Astrocyte of the hippocampus (primary cell): ENCODE measurements around the gene MCEE.
"Not testable (repeated sequence)": the region's sequence is repeated elsewhere in the genome, so short reads cannot be mapped to it uniquely, and the experiment has no call there.

Source experiments
- DNase-seq: peaks from one replicate; pipeline ENCODE4 v3.0.0; 2011; ENCODE audit warnings: low read depth, low spot score

The MCEE gene

DNA sequence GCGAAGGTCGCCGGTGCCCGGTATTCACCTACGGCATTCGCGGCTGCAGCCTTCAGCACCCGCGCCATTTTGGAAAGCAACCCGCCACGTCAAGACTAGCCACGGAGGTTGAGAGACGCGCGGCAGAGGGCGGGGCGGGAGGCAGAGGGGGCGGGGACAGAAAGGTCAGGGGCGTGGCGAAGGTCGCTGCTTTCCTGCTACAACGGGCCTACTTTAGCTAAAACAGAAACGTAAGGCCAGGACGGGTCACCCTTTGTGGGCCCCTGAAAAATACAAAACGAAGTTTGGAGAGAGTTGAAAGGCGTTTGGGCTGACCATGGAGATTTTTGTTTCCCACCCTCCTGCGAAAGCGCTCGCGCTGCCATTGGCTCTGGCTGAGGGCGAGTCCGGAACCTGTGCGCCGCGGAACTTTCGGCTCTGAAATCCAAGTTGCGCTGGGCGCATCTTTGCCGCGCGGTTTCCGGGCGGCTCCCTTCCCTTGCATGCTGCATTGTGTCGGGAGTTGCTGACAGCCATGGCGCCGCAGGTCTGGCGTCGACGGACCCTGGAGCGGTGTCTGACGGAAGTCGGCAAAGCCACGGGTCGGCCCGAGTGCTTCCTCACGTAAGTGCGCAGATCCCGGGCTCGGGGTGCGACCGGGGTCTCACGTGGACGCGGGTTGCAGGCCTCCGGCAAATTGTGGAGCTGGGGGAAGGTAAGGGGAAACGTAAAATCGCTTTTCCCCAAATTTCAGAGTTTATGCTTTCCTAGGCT, at the start of gene MCEE, which contains the start of gene MPHOSPH10:
Gene MCEE, minus strand, starts transcription at position 78 of the 753 bp plus-strand sequence. Its CDS starts 10 bp downstream, at position 68.
Gene MPHOSPH10, plus strand, starts transcription at position 483 of the 753 bp plus-strand sequence. Its CDS starts 32 bp downstream, at position 515.
- DNase-seq, result peak; percentile 96

GRCh38 chr2:71178836-71179235, 48.8 kb upstream of the MCEE start:
- not testable (repeated sequence) for DNase-seq

- no peak for DNase-seq
Observed at GRCh38 chr2:71174207-71174606, 44.2 kb upstream of the MCEE start.

DNA sequence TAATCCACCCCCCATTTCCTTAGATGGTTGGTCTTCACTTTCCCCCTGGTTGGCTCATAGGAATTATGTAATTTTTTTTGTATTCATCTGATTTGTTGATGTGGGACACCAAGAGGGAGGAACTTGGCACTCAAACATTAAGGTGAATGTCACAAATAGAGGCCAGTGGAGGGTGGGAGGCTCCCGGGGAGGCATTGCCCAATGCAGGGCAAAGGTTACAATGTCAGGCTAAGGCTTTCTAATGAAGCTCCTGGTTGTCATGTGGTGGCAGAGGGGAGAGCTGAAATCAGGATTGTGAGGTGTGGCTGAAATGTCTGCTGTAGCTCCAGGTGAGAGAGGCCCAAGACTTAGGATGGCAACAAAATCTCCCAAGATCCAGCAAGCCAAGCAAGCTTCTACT, 43.1 kb upstream of the MCEE start:
- no peak for DNase-seq

- no peak for DNase-seq
Observed at GRCh38 chr2:71166812-71167211, 36.8 kb upstream of the MCEE start.

DNA sequence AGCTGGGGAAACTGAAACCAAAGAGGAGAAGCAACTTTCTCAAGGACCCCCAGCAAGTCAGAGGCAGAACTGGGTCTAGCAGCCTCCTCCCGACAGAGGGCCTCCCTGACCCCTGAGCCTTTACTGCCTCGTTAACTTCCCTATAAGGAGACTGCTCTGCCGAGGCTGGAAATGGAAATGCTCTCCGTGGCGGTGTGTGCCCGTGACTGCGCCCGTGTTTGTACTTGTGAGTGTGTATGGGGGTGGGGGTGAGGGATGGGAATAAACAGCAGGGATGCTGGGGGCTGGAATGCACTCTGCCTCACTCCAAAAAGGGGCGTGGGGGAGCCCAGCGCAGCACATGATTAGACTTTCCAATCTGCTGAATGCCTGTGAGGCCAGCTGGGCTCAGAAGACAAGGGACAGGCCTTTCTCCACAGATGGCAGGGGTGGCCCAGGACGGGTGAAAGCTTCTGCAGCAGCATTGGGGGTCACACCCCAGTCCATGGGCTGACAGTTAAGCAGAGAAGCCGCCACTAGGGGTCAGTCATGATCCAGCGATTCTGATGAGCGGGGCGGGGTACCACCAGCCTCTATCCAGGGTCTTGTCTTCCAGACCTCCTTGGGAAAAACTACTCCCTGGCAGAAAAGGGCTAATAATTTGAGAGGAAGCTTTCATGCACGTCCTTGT, 27.2 kb upstream of the MCEE start:
- DNase-seq, result peak; percentile 65

DNA sequence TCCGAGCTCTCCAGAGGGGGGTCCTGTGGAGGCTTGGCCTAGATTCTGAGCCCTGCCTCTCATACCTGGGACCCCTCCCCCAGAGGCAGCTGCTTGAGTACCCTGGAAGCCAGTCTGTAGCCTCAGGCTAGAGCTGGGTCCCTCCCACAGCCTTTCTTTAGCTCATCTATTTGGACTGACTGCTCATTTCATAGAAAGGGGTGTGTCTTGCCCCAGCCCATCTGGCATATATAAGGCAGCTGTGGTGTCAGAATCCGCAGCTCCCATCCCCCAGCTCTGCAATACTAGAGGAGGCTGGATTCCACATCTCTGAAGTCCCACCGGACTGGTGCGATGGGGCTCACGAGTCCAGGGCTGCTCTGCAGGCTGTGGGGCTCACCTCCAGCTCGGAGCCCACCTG, 26.5 kb upstream of the MCEE start:
- DNase-seq, result no peak

- no peak for DNase-seq
Observed at GRCh38 chr2:71155846-71156245, 25.8 kb upstream of the MCEE start.

- no peak for DNase-seq
Observed at GRCh38 chr2:71154798-71155197, 24.8 kb upstream of the MCEE start.

- no peak for DNase-seq
Observed at GRCh38 chr2:71154279-71154678, 24.2 kb upstream of the MCEE start.

DNA sequence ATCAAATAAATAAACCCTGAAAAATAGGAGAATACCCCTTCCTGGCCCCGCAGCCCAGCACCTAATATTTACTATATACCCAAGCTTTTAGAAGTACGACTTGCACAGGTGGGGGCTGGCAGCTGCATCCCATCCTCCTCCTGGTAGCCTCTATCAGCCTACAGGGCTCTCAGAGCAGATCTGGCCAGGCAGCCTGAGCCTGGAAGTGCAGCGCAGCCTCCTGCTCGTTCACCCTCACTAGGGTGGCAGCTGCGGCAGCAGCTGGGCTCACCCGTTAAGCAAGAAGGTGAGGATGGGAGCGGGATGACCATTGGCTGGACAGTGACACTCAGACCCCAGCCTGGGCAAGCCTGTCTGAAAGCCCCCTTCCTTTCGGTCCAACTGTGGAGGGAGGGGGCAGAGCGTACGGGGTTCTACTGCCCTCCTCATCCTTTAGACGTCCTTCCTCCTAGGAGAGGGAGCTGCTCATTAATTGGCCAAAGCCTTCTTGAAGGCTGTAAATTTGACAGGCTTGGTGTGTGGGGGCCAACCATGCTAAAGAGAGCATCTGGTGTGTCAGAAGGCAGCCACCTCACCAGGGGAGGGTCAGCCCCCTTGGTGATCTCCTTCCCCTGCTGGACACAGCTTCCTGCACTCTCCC, 23.7 kb upstream of the MCEE start:
- no peak for DNase-seq

GRCh38 chr2:71151620-71152019, 21.6 kb upstream of the MCEE start:
- no peak for DNase-seq

- no peak for DNase-seq
Observed at GRCh38 chr2:71150082-71150816, 20.2 kb upstream of the MCEE start.

GRCh38 chr2:71148506-71149063, 18.6 kb upstream of the MCEE start:
- DNase-seq, result no peak

DNA sequence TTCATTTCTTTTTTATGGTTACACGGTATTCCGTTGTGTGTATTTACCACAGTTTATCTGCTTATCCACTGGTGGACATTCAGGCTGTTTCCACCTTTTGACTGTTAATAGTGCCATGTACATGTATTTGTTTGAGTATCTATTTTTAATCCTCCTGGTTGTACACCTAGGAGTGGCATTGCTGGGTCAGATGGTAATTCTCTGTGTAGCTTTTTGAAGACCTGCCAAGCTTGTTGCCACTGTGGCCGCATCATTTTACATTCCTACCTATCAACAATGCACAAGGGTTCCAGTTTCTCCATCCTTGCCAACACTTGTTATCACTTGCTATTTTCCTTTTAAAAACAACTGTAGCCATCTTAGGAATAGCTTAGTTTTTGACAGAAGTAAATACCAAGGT, 13.8 kb upstream of the MCEE start:
- no peak for DNase-seq

DNA sequence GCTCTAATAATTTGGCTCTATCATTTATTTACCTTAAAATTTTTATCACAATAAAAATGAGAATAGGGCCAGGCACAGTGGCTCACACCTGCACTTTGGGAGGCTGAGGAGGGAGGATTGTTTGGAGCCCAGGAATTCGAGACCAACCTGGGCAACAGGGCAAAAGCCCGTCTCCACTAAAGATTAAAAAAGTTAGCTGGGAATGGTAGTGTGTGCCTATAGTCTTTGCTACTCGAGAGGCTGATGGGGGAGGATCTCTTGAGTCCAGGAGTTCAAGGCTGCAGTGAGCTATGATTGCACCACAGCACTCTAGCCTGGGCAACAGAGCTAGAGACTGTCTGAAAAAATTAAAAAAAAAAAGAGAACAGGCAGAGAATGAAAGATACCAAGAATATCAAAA, 6.1 kb upstream of the MCEE start:
- no peak for DNase-seq

GRCh38 chr2:71133603-71134002, 3.6 kb upstream of the MCEE start:
- no peak for DNase-seq

DNA sequence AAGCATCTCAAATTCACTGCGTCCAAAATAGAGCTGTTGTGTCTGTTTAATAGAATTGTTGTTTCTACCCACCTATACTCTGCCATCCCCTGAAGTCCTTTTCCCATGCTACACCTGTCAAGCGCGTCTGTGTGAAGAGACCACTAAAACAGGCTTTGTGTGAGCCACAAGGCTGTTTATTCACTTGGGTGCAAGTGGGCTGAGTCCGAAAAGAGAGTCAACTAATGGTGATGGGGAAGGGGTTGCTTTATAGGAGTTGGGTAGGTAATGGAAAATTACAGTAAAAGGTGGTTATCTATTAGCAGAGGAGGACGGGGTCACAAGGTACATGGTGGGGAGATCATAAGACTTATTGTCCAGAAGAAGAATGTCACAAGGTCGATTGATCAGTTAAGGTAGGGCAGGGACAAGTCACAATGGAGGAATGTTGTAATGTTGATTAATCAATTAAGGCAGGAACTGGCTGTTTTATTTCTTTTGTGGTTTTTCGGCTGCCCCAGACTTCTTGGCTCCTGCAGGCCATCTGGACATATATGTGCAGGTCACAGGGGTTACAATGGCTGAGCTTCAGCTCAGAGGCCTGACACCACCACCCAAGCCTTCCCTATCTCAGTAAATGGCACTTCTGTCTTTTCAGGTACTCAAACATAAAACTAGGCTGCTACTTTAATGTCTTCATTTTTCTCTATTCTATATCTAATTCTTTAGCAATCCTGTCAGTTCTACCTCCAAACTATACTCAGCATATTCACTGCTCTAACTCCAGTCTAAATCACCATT, 1.5 kb upstream of the MCEE start:
- DNase-seq, result not testable (repeated sequence)

DNA sequence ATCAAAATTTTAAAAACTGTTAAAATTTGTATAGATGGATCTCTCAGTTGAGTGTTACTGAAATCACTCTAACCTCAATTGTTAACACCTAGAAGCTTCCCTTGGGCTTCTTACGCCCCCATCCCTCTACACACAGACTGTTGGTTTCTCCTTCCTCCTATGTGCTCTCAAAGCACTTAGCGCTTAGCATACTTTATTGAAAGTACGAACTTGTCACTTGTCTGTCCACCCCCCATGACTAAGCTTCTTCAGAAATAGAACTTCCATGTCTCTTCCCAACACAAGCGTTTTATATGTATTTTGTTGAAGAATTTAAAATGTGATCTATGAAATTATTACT, 846 bp upstream of the MCEE start:
- no peak for DNase-seq

- DNase-seq, result no peak
Observed at GRCh38 chr2:71129902-71130151, 202 bp downstream of the MCEE start.
